Fibroblast of peridontal ligament (primary cell): ENCODE measurements around the gene OPN4.

Source experiments
- DNase-seq: peaks from one replicate; pipeline ENCODE4 v3.0.0-alpha.2; 2010; ENCODE audit errors: extremely low read depth

The OPN4 gene

DNA sequence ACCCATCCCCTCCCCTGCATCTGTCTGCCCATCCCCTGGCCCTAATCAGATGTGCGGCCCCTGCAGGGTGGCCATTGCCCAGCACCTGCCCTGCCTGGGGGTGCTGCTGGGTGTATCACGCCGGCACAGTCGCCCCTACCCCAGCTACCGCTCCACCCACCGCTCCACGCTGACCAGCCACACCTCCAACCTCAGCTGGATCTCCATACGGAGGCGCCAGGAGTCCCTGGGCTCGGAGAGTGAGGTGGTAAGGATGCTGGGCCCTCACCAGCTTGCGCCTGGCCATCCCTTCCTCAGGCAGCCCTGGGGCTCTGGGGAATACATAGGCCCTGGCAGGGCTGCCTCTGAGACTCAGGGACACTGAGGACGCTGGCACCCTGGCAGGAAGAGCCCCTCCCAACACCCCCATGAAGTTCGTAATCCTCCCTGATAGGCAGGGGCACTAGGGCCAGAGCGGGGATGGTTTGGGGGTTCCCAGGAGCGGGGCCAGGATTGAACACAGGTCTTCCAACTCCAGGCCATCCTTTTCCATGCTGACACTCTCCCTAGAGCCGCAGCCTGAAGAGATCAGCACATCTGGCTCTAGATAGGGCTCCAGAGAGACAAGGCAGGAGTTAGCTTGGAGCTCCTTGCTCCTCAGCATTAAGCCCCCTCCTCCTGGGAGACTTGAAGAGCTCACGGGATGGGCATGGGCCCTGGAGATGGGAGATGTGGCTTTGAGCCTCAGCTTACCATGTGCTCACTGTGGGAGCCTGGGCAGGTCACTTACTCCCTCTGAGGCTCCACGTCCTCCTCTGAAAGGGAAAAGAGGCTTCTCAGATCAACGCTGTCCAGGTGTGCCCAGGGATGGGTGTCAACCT lies 8.1 kb downstream of the OPN4 start:
- DNase-seq = no peak

DNA sequence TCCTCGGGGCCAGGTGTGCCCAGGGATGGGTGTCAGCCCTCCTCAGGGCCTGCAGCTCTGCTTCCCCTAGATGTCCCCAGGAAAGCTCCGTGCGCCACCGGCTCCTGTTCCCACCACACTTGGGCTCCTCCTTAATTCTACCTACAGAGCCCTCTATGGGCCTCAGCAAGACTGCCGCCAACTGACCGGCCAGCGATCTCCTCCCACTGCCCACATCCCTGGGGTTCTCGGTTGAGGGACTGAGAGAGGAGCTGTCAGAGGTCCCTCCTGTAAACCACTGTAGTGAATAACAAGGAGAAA lies 8.6 kb downstream of the OPN4 start:
- no peak for DNase-seq

DNA sequence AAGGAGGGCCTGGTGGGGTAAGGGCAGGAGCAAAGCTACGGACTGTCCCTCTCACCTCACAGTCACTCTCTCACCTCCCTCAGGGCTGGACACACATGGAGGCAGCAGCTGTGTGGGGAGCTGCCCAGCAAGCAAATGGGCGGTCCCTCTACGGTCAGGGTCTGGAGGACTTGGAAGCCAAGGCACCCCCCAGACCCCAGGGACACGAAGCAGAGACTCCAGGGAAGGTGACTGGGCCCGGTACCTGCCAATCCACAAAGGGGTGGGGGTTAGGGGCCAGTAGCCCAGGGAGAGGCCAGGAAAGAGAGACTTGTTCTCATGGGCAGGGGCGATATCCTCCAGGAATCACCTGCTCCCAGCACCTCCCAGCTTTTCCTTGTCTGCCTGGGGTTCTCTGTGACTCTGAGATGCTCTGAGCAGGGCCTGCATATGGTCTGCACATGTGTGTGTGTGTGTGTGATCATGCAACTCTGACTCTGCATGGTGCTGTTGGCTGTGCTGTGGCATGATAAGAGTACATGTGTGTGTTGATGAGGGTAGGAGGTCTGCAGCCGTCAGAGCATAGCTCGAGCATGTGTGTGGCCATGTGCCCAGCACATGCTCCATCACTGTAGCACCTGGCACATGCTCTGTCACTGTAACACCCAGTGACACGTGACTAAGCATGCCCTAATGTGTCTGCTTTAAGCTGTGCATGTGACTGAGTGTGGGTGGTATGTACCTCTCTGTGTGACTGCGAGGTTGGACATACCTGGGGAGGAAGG lies 9.4 kb downstream of the OPN4 start:
- DNase-seq = no peak

DNA sequence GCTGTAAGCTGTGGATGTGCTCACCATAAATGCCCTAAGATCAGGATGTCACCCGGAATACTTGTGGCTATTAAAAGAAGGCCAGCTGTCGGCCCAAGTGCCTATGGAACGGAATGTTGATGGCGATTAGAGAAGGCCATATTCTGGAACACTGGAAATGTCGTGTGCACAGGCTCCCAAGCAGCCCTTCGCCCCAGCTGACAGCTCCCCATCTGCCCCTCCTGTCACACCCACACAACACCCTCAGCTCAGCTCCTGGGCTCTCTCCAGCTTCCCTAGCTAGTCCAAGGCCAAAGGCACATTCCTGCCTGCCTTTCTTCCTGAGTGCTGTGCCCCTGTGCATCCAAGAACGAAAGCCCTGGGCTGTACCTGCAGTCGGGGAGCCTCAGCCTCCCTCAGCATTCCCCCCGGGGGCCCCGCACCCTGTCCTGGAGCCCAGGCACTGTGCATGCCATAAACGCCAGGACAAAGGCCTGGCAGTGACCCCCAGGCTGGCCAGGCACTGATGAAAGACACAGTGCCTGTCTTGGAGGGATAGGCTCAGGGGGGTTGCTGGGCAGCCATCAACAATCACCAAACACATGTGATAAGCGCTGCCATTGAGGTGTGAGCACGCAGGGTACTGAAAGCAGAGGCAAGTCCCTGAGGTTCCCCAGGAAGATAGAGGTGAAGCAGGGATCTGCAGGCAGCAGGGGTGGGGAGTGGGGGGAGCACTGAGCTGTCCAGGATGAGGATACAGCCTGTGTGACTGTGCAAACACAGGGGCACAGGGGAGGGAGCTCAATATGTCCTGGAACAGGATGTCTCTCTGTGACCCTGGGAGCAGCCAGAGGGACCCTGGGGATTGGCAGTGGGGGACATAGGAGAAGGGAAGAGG lies 10.2 kb downstream of the OPN4 start:
- no peak for DNase-seq

DNA sequence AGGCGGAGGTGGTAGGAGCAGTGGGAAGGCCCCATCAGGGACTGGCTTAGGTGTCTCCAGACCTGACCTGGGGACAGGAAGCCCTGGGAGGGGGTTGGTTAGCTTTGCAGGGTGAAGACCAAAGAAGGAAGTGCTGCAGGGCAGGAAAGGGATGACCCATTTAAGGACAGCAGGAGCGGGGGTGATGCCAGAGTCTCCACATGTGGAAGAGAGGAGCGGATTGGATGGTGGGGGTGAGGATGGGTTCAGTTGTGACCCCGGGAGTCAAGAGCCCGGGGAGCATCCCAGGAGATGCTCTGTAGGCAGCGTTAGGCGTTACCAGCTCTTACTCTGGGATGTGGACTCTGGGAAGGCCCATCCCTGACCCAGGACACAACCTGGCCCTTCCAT lies 10.9 kb downstream of the OPN4 start:
- DNase-seq = no peak

DNA sequence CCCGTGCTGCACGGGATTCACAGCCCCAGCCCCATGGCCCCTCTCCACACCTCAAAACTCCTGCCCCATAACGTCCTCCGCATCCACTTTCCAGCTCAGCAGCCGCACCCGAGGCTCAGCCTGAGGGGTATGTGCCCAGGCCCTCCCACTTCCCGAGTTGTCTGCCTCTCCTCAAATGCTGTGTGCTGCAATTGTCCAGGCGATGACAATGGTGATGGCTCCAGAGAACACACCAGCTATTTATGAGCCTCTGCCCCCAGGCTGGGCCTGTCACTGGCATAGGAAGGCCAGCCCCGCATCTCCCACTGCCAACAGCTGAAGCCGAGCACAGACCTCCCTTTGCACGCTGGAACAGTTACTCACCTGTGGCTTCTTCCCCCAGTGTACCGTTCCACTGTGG lies 11.5 kb downstream of the OPN4 start:
- DNase-seq = no peak

DNA sequence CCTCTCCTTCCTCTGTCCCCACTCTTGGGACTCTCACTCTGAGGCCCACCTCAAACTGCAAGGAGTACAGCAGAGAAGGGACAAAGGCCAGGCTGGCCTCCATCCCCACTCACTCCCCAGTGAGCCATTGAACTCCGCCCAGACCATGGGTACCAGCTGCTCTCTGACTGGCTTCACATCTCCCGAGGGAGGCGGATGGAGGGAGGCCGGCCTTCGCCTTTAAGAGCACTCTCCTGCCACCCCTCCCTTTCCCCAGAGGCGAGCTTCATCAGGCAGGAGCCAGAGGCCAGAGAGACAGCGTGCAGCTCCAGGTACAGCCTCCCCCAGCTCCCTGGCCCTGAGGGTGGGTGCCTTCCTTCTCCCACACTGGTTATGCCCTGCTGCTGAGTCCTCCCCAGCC lies 12.2 kb downstream of the OPN4 start:
- no peak for DNase-seq

DNA sequence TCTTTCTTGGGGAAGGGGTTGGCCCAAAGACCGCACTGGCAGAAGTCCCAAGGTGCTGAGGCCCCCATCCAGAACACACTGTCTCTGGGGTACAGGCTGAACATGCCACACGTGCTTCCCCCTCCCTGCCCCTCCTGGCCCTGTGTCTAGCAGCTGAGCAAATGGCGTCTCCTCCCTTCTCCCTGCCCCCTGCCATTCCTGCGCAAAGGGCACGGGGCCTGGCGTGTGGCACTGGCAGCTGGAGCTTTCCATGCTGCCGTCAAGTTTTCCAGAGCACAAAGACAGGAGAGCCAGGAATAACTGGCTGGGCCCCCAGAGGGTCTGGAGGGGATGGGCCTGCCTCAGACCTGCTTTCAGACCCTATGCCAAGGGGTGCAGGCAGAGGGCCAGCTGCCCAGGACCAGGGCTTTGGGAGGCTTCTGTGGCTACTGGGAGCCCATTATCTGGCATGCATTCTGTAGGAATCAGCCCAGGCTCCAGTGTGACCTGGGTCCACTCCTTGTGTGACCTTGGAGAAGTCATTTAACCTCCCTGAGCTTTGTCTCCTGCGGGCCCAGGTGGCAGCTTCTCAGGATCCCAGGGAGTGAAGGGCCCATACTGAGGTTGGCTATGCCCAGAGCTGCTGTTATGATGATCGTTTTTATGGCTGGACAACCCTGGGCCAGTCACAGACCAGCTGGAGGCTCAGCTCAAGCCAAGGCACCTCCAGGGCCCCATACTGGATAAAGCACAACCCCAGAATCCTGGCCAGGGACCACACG lies 13.3 kb downstream of the OPN4 start:
- DNase-seq = no peak

DNA sequence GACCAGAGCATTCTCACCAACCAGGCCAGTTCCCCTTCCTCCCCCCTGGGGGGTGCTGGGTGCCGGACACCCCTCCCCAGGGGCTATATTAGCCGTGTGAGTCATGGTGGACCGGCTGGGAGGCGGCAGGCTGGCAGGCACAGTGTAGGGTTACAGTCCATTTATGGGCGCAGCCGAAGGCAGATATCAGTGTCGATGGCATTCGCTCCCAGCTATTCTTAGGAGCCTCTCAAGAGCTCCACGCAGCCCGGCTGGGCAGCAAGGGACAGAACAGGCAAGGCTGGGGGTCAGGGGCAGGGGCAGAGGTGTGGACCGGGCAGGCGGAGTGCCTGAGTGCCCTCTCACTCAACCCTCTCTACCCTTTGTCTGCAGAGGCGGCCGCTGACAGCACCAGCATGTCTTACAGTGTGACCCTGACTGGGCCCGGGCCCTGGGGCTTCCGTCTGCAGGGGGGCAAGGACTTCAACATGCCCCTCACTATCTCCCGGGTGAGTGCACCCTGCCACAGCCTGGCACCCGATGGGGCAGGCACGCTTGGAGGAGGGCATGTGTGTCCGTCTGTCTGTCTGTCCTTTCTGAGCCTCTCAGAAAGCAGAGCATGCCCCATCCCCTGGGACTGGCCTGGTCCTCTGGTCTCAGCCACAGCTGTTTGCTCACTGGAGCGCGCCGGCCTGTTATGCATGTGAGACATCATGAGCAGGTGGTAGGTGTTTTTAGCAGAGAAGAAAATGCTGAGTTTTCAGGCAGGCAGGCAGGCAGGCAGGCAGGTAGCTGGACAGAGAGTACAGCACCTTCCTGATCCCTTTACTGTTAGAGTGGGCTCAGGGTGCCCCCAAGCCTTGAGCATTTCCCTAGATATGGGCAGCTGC lies 14.2 kb downstream of the OPN4 start, which contains the start of gene LDB3:
TSS of gene LDB3 (plus strand) at position 215 of the 869 bp plus-strand sequence. CDS start at position 396, 181 bp downstream.
- peak; percentile 47 for DNase-seq

DNA sequence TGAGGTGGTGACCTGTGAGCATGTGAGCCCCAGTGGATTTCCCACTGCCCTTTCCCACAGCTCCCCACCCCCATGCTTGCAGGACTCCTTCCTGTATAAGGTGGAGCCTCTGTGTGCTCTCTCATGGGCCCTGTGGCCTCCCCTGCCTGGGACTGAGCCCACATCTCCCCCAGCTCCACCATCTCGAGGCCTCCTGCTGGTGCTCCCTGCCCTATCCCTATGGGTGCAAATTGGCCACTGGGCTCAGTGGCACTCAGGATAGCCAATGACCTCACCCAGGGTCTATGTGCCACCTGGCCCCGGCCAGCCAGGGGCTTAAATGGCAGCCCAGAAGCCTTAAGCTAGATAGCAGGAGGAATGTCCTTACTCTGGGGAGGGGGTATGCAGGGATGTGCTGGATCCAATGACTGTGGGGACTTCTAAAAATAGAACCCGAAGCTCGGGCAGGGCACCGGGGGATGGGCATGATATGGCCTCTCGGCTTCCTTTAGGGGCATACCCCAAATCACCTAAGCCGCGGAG lies 16.0 kb downstream of the OPN4 start:
- no peak for DNase-seq

DNA sequence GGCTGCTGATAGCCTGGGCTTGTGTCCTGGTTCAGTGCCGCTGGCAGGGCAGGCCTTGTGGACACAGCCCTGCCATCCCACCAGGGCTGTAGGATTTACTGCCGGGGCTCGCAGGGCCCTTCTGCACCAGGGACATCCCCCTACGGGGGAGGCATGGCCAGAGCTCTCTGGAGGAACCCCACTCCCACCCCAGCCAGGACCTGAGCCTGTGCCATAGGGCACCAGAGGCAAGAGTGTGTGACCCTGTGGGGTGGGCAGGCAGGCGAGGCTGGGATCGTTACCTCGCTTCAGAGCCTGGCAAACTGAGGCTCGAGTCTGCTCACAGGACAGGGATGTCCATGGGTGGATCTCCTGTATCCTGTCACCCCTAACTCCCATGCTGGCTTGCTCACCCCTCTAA lies 16.5 kb downstream of the OPN4 start:
- DNase-seq = no peak

DNA sequence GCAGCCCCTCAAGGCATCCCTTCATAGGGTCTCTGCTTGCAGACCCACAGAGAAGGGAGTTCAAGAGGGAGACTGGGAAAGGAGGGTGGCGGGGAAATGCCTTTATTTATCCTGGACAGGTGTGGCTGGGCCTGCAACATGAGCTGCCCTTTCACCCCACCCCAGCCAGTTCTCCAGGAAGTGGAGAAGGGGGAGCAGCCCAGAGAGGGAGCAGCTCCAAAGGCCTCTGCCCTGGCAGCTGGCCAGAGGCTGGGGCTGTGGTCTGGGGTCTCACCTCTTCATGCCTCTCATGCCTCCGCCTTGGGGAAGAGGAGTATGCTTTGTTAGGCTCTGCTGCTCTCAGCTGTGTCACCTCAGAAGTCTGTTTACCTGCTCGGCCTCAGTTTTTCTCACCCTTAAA lies 17.1 kb downstream of the OPN4 start:
- no peak for DNase-seq

DNA sequence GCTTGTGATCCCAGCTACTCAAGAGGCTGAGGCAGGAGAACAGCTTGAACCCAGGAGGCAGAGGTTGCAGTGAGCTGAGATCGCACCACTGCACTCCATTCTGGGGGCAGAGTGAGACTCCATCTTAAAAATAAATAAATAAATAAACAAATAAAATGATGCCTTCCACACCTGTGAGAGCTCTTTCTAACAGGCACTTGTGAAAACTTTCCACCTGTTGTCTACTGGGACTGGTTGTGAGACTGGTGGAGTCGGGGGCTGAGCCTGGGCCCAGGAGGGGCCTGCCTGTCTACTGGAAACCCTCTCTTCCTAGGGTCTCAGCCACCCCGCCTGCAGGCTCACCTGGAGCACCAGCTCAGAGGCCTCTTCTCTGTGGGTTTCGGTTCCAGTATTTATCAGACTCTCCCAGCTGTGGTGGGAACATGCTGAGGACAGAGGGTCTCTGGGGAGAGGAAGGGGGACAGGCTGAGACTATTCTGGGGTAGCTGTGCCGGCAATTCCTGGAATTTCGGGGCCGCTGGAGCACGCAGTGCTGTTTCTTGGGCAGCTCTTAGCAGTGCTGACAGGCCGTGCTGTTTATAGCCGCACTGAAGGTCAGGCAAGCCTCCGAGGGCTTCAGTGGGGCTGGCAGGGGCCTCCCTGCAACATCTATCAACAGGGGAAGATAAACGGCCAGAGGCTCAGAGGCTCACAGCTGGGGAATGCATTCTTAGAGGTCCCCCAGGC lies 17.8 kb downstream of the OPN4 start:
- no peak for DNase-seq

DNA sequence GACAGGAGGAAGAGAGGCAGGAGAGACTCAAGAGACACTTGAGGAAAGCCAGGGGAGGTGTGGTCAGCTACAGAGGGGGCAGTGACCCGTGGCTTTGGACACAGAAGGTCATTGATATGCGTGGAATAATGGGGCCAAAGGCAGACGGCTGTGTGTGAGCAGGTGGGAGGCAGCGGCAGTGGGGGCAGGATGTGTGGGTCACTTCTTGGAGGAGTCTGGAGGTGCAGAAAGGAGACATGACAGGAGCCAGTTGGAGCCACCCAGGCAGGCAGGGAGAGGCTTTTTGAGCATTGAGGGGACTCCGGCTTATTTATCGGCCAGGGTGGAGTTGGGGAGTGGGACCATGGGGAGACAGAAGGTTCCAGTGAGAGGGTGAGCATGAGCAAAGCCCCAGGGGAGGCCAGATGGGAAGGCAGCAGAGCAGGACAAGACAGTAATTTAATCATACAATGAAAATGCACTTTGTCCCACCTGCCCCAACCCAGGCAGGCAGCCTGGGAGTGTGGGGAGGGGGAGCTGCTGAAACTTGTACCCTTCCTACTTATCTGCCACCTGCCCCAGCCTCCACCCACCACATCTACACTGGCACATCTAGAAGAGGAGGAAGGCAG lies 19.0 kb downstream of the OPN4 start:
- DNase-seq = no peak

DNA sequence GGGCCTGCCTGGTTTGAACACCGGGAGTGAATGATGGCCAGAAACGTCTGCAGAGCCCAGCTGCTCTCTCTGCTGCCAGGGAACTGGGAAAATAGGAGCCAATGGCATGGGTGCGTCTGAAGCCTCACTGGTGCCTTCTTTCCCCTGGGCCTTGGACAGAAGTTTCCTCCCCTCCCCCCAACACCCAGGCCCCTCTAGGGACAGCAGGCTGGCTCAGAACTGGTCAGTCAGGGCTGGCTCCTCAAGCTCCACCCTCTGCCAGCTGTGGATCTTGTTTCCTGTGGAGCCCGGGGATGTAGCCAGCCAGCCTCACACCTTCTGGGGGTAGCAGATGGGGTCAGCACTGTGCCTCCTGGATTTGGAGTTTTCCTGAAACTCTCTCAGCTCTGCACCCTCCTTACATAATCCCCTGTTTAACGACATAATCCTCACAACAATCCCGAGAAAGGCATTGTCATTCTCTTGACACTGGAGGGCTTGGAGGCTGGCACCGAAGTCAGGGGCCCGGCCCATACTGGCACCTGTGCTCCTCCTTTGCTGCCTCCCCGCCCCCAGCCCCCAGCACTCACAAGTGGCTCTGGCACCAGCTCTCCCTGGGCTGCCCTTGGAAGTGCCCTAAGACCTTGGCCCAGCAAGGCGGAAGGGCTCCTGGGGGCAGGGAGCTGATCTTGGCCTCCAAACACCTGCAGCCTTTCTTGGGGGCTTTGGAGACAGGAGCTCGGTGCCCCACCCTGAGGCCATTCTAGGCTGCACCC lies 19.7 kb downstream of the OPN4 start:
- no peak for DNase-seq

DNA sequence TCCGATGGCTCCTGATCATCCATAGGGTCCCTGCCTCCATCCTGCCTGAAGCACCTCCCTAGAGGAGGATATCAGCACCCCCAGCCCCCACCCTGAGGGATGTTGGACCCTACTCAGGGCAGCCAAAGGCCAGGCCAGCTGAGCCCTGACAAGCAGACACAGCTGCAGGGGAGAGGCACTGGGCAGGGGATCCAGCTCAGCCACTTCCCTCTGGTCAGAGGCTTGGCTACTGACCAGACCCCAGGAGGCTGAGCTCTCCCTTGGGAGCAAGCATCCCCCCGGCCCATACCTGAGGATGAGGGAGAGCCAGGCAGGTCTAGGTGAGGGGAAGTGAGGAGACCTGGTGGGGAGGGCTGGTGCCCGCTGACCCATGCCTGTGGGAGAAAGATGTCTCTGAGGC lies 20.6 kb downstream of the OPN4 start:
- DNase-seq = no peak

DNA sequence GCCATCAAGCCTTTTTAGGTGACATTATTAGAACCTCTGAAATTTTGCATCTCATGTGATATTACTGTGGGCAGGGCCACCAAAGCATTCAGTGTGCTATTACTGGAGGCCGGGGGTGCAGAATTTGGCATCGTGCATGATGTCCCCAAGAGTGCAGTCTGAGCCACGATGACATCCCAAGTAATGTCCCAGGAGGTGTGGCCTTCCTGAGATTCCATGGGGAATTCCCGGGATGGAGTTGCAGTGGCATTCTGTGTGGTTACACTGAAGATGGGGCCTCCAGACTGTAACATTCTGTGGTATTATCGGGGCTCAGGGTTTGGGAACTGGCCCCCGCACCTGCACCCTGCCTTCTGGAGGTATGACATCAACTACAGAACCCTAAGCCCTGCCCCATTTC lies 23.0 kb downstream of the OPN4 start:
- no peak for DNase-seq

DNA sequence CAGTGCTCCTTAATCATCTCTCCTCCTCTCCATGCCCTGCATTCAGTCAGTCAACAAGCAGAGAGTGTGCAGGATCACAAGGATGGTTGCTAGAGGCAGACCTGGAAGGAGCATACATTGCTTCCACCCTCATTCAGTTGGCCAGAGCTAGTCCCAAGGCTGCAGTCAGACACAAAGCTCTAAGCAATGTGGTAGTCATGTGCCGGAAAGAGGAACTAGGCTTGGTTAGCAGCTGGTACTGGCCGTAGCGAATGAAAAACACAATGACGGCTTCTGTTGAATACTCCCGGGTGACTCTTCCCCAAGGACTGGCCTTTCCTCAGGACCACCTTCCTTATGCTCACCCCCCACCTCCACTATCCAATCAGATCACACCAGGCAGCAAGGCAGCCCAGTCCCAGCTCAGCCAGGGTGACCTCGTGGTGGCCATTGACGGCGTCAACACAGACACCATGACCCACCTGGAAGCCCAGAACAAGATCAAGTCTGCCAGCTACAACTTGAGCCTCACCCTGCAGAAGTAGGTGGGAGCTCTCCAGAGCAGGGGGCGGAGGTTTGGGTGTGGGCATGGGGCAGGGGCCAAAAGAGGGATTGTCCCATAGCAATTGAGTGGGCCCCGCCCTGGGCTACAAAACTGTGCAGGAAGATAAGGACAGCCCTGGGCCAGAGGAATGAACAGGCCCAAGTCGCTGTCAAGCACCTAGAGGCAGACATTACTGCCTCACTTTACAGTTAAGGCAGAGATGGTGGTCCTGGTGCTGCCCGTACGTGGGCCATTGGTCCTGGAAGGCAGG lies 24.8 kb downstream of the OPN4 start:
- DNase-seq = no peak
